Effector memory CD4-positive, alpha-beta T cell (primary cell): ENCODE measurements around the gene NEU2.

Source experiments
- DNase-seq, 3 donors: peaks; one replicate each; pipeline ENCODE4 v3.0.0-alpha.2; 2020
- H3K27ac ChIP-seq: 2 replicates; pipeline ENCODE4 v1.7.0; 2013; ENCODE audit warnings: mild to moderate bottlenecking, low read length, moderate library complexity; ENCODE audit not compliant: insufficient read depth, poor library complexity, severe bottlenecking
- H3K27me3 ChIP-seq: replicated peaks from 2 replicates; pipeline ENCODE4 v1.7.0; 2013; ENCODE audit warnings: mild to moderate bottlenecking, low read length; ENCODE audit not compliant: insufficient read depth, control insufficient read depth, poor library complexity, severe bottlenecking
- H3K36me3 ChIP-seq: 2 replicates; pipeline ENCODE4 v1.7.0; 2013; ENCODE audit warnings: mild to moderate bottlenecking, low read length, moderate library complexity; ENCODE audit not compliant: control insufficient read depth, insufficient read depth
- H3K4me1 ChIP-seq: 2 replicates; pipeline ENCODE4 v1.7.0; 2013; ENCODE audit warnings: low read length, mild to moderate bottlenecking; ENCODE audit not compliant: control insufficient read depth, insufficient read depth, poor library complexity, severe bottlenecking
- H3K4me3 ChIP-seq: 2 replicates; pipeline ENCODE4 v1.7.0; 2013; ENCODE audit warnings: low read length, low read depth, mild to moderate bottlenecking; ENCODE audit not compliant: insufficient read depth, poor library complexity, severe bottlenecking
- H3K9me3 ChIP-seq: 2 replicates; pipeline ENCODE4 v1.7.0; 2013; ENCODE audit warnings: mild to moderate bottlenecking, low read length, moderate library complexity; ENCODE audit not compliant: control insufficient read depth

Gene NEU2

DNA sequence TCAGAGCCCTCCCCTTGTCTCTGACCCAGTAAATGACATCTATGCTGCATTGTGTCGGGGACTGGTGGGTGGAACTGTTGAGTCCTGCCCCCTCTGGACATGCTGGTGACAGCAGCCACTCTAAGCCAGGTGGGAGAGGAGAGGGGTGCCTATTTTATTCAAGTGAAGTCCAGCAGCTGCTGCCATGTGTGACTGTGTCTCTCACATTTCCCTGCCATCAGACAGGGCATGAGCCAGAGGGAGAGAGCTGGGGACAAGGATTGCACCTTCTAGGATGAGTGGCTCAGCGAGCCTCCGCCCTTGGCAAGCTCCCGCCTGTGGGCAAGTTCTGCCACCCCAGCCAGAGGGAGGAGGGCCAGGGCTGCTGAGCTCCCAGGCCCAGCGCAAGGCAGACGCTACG is 33.1 kb upstream of the NEU2 start:
- H3K27ac ChIP-seq = no peak overlapping the region
- H3K4me1 ChIP-seq = no peaks in the 10 kb centered on the region
- no peak for DNase-seq
- no peak overlapping the region for H3K4me3 ChIP-seq
- no peaks in the 10 kb centered on the region for H3K27me3 ChIP-seq
- H3K9me3 ChIP-seq = no peaks in the 10 kb centered on the region
- no peaks in the 10 kb centered on the region for H3K36me3 ChIP-seq

GRCh38 chr2:233000886-233001750 is 31.4 kb upstream of the NEU2 start:
- no peak for DNase-seq
- H3K27me3 ChIP-seq = no peaks in the 10 kb centered on the region
- H3K4me3 ChIP-seq = no peak overlapping the region
- no peaks in the 10 kb centered on the region for H3K9me3 ChIP-seq
- no peaks in the 10 kb centered on the region for H3K4me1 ChIP-seq
- no peaks in the 10 kb centered on the region for H3K36me3 ChIP-seq
- no peak overlapping the region for H3K27ac ChIP-seq

DNA sequence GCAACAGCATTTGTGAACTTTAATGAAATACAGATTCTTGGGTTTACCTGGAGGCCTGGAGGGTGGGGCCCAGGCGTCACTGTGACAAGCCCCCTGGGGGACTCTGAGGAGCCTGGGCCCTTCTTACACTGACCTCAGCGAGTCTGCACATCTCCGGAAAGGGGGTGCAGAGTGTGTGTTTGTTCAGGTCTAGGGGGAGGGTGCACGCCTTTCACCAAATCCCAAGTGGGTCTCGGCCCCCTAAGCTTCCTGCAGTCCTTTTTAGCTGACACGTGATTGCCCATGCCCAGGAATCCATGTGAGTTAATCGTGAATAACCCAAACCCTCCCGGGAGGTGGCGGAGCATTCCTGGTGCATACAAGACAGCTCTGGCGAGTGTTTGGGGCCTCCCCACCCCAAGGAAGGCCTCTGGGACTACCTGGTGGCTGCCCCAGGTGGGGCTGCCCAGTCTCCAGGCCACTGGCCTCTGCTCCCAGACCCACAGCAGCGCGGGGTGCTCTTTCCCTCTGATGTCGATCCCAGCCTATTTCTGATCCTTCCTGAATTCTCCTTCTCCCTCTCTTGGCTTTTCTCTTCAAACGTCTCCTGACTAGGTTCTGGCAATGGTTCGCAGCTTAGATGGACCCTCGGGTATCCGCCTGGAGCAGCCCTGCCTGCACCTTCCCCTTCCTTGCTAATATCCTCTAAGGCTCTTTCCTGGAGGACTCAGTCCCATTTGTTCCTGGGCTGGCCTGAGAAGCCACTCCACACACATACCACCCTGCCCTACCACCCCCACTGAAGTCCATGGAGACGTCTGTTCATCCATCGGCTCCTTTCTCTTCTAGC is 29.4 kb upstream of the NEU2 start:
- no peak for DNase-seq
- no peaks in the 10 kb centered on the region for H3K36me3 ChIP-seq
- H3K27me3 ChIP-seq = no peaks in the 10 kb centered on the region

GRCh38 chr2:233003658-233004555 is 28.6 kb upstream of the NEU2 start:
- H3K36me3 ChIP-seq = no peaks in the 10 kb centered on the region
- DNase-seq = no peak
- no peaks in the 10 kb centered on the region for H3K9me3 ChIP-seq

More for the DNA sequence above, 29.4 kb upstream of the NEU2 start:
- Histone ChIP-seq H3K27ac (no peak overlapping the region), H3K9me3 (no peaks in the 10 kb centered on the region), H3K4me3 (no peak overlapping the region), H3K4me1 (no peaks in the 10 kb centered on the region)

DNA sequence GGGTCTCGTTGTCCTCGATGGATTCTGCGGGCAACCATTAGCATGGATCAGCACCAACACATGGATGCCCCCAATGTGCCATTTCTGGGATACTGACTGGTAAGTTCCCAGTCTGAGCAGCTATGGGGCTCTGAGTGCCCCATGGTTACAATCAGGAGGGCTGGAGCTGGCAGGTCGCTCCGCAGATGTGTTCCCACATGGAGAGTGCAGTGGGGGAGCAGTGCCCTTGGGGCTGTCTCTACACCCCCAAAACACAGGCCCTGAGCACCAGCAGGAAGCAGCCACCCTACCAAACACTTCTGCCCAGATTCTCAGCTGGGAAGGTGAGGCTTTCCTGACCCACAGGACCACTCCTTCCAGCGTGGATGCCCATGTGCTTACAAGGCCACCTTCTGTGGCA is 27.4 kb upstream of the NEU2 start:
- DNase-seq = no peak
- Histone ChIP-seq H3K9me3 (no peaks in the 10 kb centered on the region), H3K36me3 (no peaks in the 10 kb centered on the region), H3K27ac (no peak overlapping the region), H3K27me3 (no peaks in the 10 kb centered on the region), H3K4me1 (no peaks in the 10 kb centered on the region), H3K4me3 (no peak overlapping the region)

More at GRCh38 chr2:233003658-233004555, 28.6 kb upstream of the NEU2 start:
- Histone ChIP-seq H3K4me1 (no peaks in the 10 kb centered on the region), H3K4me3 (no peak overlapping the region), H3K27me3 (no peaks in the 10 kb centered on the region), H3K27ac (no peak overlapping the region)

DNA sequence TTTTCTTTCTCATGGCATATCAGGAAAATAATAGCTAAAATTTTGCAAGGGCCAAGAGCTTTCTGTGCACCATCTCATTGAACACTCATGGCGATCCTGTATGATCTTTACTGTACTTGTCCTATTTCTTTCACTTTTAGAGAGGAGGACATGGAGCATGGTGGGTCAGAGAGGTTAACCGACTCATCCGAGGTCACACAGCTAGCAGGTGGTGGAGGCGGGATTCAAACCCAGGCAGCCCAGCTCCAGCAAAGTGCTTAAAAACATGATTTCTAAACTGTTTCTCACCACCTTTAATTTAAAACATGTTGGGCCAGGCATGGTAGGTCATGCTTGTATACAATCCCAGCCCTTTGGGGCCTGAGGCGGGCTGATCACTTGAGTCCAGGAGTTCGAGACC is 25.8 kb upstream of the NEU2 start:
- no peaks in the 10 kb centered on the region for H3K4me1 ChIP-seq
- no peaks in the 10 kb centered on the region for H3K9me3 ChIP-seq
- DNase-seq = no peak
- no peaks in the 10 kb centered on the region for H3K27me3 ChIP-seq
- no peaks in the 10 kb centered on the region for H3K36me3 ChIP-seq
- no peak overlapping the region for H3K27ac ChIP-seq
- no peak overlapping the region for H3K4me3 ChIP-seq

- Histone ChIP-seq H3K27ac (no peak overlapping the region), H3K36me3 (no peaks in the 10 kb centered on the region), H3K4me3 (no peak overlapping the region), H3K9me3 (no peaks in the 10 kb centered on the region), H3K27me3 (no peaks in the 10 kb centered on the region), H3K4me1 (no peaks in the 10 kb centered on the region)
- no peak for DNase-seq
Measured at GRCh38 chr2:233007270-233007669, 25.2 kb upstream of the NEU2 start.

GRCh38 chr2:233007739-233008138 is 24.7 kb upstream of the NEU2 start:
- no peaks in the 10 kb centered on the region for H3K36me3 ChIP-seq
- no peaks in the 10 kb centered on the region for H3K27me3 ChIP-seq
- no peak overlapping the region for H3K4me3 ChIP-seq
- no peak overlapping the region for H3K27ac ChIP-seq
- H3K9me3 ChIP-seq = no peaks in the 10 kb centered on the region
- no peak for DNase-seq
- no peaks in the 10 kb centered on the region for H3K4me1 ChIP-seq

DNA sequence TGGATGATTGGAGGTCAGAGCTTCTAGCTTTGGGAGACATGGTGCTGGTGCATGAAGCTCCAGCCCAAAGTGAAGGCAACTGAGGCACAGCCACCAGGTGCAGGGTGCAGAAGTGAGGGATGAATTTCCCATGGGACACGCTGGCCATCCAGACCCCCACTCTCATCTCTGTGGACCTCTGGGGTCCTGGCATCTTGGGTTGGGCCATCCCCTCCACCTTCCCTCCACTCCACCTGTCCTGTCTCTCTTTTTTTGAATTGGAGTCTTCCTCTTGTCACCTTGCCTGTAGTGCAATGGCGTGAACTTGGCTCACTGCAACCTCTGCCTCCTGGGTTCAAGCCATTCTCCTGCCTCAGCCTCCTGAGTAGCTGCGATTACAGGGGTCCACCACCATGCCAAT is 22.8 kb upstream of the NEU2 start:
- DNase-seq = no peak
- Histone ChIP-seq H3K4me1 (no peaks in the 10 kb centered on the region), H3K36me3 (no peaks in the 10 kb centered on the region)

More for the DNA sequence above, 22.8 kb upstream of the NEU2 start:
- no peaks in the 10 kb centered on the region for H3K9me3 ChIP-seq
- no peak overlapping the region for H3K4me3 ChIP-seq
- H3K27me3 ChIP-seq = no peaks in the 10 kb centered on the region
- no peak overlapping the region for H3K27ac ChIP-seq
